Erythroblast (primary cell): ENCODE results near the gene HPS1.

Source experiments
- GATA1 ChIP-seq: IDR thresholded peaks from 2 replicates; pipeline ENCODE4 v1.6.1; 2011; ENCODE audit warnings: low read depth, mild to moderate bottlenecking, control low read depth, low read length, moderate library complexity
- POLR2A ChIP-seq: IDR thresholded peaks from 2 replicates; pipeline ENCODE4 v1.6.1; 2011; ENCODE audit warnings: mild to moderate bottlenecking, low read length

DNA sequence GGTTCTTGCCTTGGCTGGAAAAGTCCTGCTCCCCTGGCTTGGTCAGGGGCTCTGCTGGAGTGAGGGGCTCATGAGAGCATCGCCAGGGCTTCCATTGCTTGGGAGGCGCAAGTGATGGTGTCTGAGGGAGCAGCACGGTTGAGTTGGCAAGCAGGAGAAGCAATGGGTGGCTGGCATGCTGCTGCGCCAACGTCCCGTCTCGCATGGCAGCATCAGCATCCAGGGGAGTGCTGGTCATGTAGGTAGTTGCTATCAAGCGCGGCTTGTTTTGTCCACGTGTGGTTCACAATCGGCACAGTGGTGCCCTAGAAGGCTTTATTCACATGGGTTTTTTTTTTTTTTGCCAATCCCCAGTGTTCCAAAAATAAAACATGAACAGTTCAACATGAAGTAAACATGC lies 35.6 kb downstream of the HPS1 start:
- TF ChIP-seq POLR2A (no peak), GATA1 (no peak)
